Psoas muscle (tissue), 8 donors: ENCODE measurements around the gene IPPK. TPM values are rescaled to one million over a fixed set of nuclear protein-coding genes. Genes with fewer than 3 reads are reported as not detected.

Source experiments
- ATAC-seq, 4 donors: fragments of 200-7000 bp; cut with Tn5 transposase; one replicate each; pipeline ENCODE4 v1.9.1; 2020; ENCODE audit warnings: moderate library complexity in 3 of 4, mild to moderate bottlenecking in 2 of 4
- DNase-seq, 2 donors: peaks; one replicate each; pipeline ENCODE4 v3.0.0-alpha.2; 2020
- H3K27ac ChIP-seq: fragments of 200-600 bp; one replicate; pipeline ENCODE4 v1.8.0; 2022
- H3K27me3 ChIP-seq, 3 donors: fragments of 200-600 bp in 1 of 3; one replicate each; pipeline versions ENCODE4 v1.6.1 to v1.8.0; 2013 to 2022; ENCODE audit warnings: low read length in 2 of 3, mild to moderate bottlenecking in 2 of 3, moderate library complexity in 1 of 3; ENCODE audit not compliant: insufficient read depth in 3 of 3
- H3K36me3 ChIP-seq, 2 donors: fragments of 200-600 bp in 1 of 2; one replicate each; pipeline versions ENCODE4 v1.6.1 to v1.8.0; 2013 to 2022; ENCODE audit warnings: low read depth in 1 of 2, mild to moderate bottlenecking in 1 of 2, moderate library complexity in 1 of 2; ENCODE audit not compliant: insufficient read depth in 1 of 2
- H3K4me1 ChIP-seq: fragments of 200-600 bp; one replicate; pipeline ENCODE4 v1.8.0; 2022
- H3K4me3 ChIP-seq: fragments of 200-600 bp; one replicate; pipeline ENCODE4 v1.8.0; 2022; ENCODE audit warnings: mild to moderate bottlenecking
- H3K9me3 ChIP-seq: fragments of 200-600 bp; one replicate; pipeline ENCODE4 v1.8.0; 2022
- whole genome bisulfite sequencing, 3 donors: extraction: QIAGEN DNeasy Blood & Tissue Kit; methylation state at CpG; one replicate each; pipeline versions ENCODE4 v1.1.6 to v1.1.7; 2013; 5-methylcytosine and 5-hydroxymethylcytosine counted together
- intact Hi-C, 2 donors: fragments of 100-400 bp; cut with DNase I; formaldehyde crosslinking; loops; one replicate each; pipeline versions ENCODE4 v1.11.0 to v1.14.2; 2022
- long read RNA-seq, 2 donors: library from polyadenylated mRNA; unstranded; transcript quantifications; one replicate each; pipeline ENCODE4 v2.0.0, GENCODE V29; 2021
- polyA plus RNA-seq, 3 donors: library from polyadenylated mRNA; stranded (reverse); fragments of 200-250 nt; gene quantifications; one replicate each; pipeline ENCODE4 v1.2.3, GENCODE V29; 2013
- total RNA-seq, 4 donors: library from RNA; stranded (reverse); fragmentation: NEBNext Ultra II Directional in 2 of 4; extraction: Animal tissue kit (Norgen Biotek cat#: 25700) in 2 of 4; gene quantifications; one replicate each; pipeline versions ENCODE4 v1.2.1 to v1.2.4, GENCODE V29; 2021 to 2023
- TF ChIP-seq, protein P1 (sequence below): fragments of 200-600 bp; IDR thresholded peaks from one replicate; pipeline ENCODE4 v1.8.0; 2022; ENCODE audit warnings: antibody characterized with exemption
- donor health status: healthy with polysubstance abuse.
- donor health status: DM: no; HTN: no; CAD: no; lungs with moderate emphysema.
- donor health status: Bipolar disorder and iron deficiency.
- donor health status: healthy.
- donor health status: DM: yes; HTN: yes; CAD: no.
- donor health status: DM: no; HTN: no; CAD: no.
- donor health status: DM: no; HTN: no; CAD: no.
- donor health status: DM: yes; HTN: yes; CAD: no.

IPPK gene, protein sequence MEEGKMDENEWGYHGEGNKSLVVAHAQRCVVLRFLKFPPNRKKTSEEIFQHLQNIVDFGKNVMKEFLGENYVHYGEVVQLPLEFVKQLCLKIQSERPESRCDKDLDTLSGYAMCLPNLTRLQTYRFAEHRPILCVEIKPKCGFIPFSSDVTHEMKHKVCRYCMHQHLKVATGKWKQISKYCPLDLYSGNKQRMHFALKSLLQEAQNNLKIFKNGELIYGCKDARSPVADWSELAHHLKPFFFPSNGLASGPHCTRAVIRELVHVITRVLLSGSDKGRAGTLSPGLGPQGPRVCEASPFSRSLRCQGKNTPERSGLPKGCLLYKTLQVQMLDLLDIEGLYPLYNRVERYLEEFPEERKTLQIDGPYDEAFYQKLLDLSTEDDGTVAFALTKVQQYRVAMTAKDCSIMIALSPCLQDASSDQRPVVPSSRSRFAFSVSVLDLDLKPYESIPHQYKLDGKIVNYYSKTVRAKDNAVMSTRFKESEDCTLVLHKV
- total RNA-seq (1 to 10 TPM; 3.9 to 9.9 (median 8.0) TPM), polyA plus RNA-seq (10 to 100 TPM in 1 of 3 donors, 1 to 10 TPM in 2; 4.9 to 10.5 (median 9.9) TPM)
- long read RNA-seq, donor 1, partial matches to known transcripts = 3 of 5 reads
- long read RNA-seq, donor 1, other reads (novel, unspliced or antisense) = 2 of 5 reads
- long read RNA-seq, donor 2, full-length matches to known transcripts = 13 of 22 reads
- long read RNA-seq, donor 2, partial matches to known transcripts = 2 of 22 reads
- long read RNA-seq, donor 2, other reads (novel, unspliced or antisense) = 7 of 22 reads

GRCh38 chr9:92669890-92670708 is at the start of gene IPPK:
TSS of gene IPPK (minus strand) at chr9:92670131. CDS start at chr9:92669988, 143 bp downstream.
- Histone ChIP-seq H3K27me3 (no peaks in the 10 kb centered on the region), H3K36me3 (peaks cover 0 to 14% of the 10 kb centered on the region in 2 donors), H3K4me1 (peaks cover 27% of the 10 kb centered on the region), H3K4me3 (peak within 1 kb of the TSS; percentile 99), H3K9me3 (no peaks in the 10 kb centered on the region), H3K27ac (peak within 1 kb of the TSS; percentile 97)
- ATAC-seq (peak; percentile 97 to 98 (median 97)), DNase-seq (peak; percentile 99)
- TF ChIP-seq, protein P1, sequence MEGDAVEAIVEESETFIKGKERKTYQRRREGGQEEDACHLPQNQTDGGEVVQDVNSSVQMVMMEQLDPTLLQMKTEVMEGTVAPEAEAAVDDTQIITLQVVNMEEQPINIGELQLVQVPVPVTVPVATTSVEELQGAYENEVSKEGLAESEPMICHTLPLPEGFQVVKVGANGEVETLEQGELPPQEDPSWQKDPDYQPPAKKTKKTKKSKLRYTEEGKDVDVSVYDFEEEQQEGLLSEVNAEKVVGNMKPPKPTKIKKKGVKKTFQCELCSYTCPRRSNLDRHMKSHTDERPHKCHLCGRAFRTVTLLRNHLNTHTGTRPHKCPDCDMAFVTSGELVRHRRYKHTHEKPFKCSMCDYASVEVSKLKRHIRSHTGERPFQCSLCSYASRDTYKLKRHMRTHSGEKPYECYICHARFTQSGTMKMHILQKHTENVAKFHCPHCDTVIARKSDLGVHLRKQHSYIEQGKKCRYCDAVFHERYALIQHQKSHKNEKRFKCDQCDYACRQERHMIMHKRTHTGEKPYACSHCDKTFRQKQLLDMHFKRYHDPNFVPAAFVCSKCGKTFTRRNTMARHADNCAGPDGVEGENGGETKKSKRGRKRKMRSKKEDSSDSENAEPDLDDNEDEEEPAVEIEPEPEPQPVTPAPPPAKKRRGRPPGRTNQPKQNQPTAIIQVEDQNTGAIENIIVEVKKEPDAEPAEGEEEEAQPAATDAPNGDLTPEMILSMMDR = no peak
- intact Hi-C loops = loop anchor here (2.0 kb wide), 2 partner anchors 95 to 97 kb away; partner anchors contain the start of gene BICD2 (in 1 of the 2)
- 0 to 1% (median 0%) methylated on average over 60 to 75 of the region's 75 CpGs for WGBS, 3 donors

- Histone ChIP-seq H3K27ac (no peak overlapping the region), H3K4me1 (no peaks in the 10 kb centered on the region), H3K36me3 (peaks cover 6 to 87% of the 10 kb centered on the region in 2 donors), H3K27me3 (no peaks in the 10 kb centered on the region), H3K4me3 (no peak overlapping the region), H3K9me3 (no peaks in the 10 kb centered on the region)
- DNase-seq = no peak
- intact Hi-C loops = loop anchor here in 1 of 2 donors (5.0 kb wide), 1 partner anchor 73 kb away; no protein-coding TSS in a partner anchor
- no peak for ATAC-seq
- TF ChIP-seq, protein P1 = no peak
- 89 to 90% (median 89%) methylated on average over 33 to 34 of the region's 34 CpGs for WGBS, 3 donors
Observed at GRCh38 chr9:92719028-92719647, 49.2 kb upstream of the IPPK start.

GRCh38 chr9:92718086-92719001 is 48.4 kb upstream of the IPPK start:
- no peak overlapping the region for H3K4me3 ChIP-seq
- H3K9me3 ChIP-seq = no peaks in the 10 kb centered on the region
- WGBS, 3 donors = 88 to 89% (median 89%) methylated on average over 37 to 40 of the region's 40 CpGs
- DNase-seq (no peak), ATAC-seq (no peak)
- H3K27me3 ChIP-seq = no peaks in the 10 kb centered on the region
- intact Hi-C loops = loop anchor here in 1 of 2 donors (5.0 kb wide), 1 partner anchor 74 kb away; no protein-coding TSS in a partner anchor
- H3K27ac ChIP-seq = no peak overlapping the region
- peaks cover 6 to 95% of the 10 kb centered on the region in 2 donors for H3K36me3 ChIP-seq
- no peaks in the 10 kb centered on the region for H3K4me1 ChIP-seq
- TF ChIP-seq, protein P1 = no peak
